Measurements from ENCODE around the gene MYH14. TPM values are rescaled to one million over a fixed set of nuclear protein-coding genes. Genes with fewer than 3 reads are reported as not detected.

Gene MYH14
- total and polyA plus RNA-seq, 9 of the 15 experiments (the other 6 are each of a cell fraction or from before 2014, with no cell fraction given), result 0.04 to 0.86 (median 0.19) TPM; not detected in 2

DNA sequence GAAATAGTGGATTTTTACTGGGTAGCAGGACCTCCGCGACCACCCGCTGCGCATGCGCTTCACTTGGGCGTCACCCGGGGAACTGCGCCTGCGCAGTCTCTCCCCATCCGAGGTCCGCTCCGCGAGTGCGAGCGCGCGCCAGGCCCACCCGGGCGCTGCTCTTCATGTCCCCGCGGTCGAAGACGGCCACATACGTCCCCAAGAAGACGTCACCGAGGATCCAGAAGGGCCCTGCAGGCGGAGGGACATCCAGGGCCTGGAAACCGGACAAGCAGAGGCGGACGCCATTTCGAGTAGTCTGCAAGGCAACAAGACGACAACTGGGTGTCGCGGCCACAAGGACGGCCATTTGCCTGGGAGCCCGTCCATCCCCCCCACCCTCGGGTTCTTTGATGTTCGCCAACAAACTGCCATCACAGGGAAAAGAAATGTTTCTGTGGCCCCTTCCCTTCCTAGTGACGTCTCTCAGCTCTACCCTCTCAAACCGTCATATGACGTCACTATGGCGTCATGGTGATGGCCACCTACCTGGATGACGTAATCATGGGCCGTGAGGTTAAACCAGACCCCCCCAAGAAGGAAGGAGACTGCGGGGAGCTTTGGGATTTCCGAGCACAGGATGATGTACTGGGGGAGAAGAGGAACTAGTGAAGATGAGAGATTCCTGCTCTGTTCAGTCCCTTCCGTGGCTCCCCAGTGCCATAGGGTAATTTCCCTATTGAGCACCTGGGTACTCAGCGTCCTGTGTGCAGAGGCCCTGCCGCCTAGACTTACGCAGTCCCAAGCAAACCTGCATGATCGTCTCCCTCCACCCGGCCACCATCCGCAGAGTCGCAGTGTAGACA, 155.3 kb downstream of the MYH14 start (continued):
- TF ChIP-seq MYBL2 (IDR thresholded peaks at IDR 0.05; ENCODE audit: low read depth) (no peak), MYBL2 (CRISPR knock-in tag; IDR thresholded peaks at IDR 0.05; ENCODE audit: borderline replicate concordance) (no peak), HMG20B (CRISPR knock-in tag; IDR thresholded peaks at IDR 0.05) (no peak), EP300 (IDR thresholded peaks at IDR 0.05; ENCODE audit: low read length) (no peak), ZNF24 (IDR thresholded peaks at IDR 0.05) (no peak), OTX1 (CRISPR knock-in tag; IDR thresholded peaks at IDR 0.05) (peak; percentile 90; the same call in 1 of the 2 replicates), EHMT2 (IDR thresholded peaks at IDR 0.05) (no peak), POLR3A (IDR thresholded peaks at IDR 0.05; ENCODE audit: borderline replicate concordance, extremely low read depth, insufficient read depth, insufficient read length) (no peak), FIP1L1 (IDR thresholded peaks at IDR 0.05; ENCODE audit: low read depth, low read length, poor library complexity, severe bottlenecking) (peak; percentile 72), BHLHE40 (IDR thresholded peaks at IDR 0.05; ENCODE audit: low read length) (no peak), ADNP (tag; IDR thresholded peaks at IDR 0.05) (0 out of 2 replicates have a peak, but pooled peaks have one; percentile 14), ARNT (IDR thresholded peaks at IDR 0.05) (peak in 1 of 2 experiments; percentile 58; a peak in 1 of 4 replicates), ILK (tag; IDR thresholded peaks at IDR 0.05; ENCODE audit: borderline replicate concordance, low read depth) (no peak), EGR1 (conservative IDR thresholded peaks at IDR 0.05) (0 out of 2 replicates have a peak, but pooled peaks have one; percentile 20)
- TF ChIP-seq, protein P1, sequence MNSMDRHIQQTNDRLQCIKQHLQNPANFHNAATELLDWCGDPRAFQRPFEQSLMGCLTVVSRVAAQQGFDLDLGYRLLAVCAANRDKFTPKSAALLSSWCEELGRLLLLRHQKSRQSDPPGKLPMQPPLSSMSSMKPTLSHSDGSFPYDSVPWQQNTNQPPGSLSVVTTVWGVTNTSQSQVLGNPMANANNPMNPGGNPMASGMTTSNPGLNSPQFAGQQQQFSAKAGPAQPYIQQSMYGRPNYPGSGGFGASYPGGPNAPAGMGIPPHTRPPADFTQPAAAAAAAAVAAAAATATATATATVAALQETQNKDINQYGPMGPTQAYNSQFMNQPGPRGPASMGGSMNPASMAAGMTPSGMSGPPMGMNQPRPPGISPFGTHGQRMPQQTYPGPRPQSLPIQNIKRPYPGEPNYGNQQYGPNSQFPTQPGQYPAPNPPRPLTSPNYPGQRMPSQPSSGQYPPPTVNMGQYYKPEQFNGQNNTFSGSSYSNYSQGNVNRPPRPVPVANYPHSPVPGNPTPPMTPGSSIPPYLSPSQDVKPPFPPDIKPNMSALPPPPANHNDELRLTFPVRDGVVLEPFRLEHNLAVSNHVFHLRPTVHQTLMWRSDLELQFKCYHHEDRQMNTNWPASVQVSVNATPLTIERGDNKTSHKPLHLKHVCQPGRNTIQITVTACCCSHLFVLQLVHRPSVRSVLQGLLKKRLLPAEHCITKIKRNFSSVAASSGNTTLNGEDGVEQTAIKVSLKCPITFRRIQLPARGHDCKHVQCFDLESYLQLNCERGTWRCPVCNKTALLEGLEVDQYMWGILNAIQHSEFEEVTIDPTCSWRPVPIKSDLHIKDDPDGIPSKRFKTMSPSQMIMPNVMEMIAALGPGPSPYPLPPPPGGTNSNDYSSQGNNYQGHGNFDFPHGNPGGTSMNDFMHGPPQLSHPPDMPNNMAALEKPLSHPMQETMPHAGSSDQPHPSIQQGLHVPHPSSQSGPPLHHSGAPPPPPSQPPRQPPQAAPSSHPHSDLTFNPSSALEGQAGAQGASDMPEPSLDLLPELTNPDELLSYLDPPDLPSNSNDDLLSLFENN (IDR thresholded peaks at IDR 0.05; ENCODE audit: low read depth in 2 of 2, low read length in 2 of 2), result peak in 1 of 2 experiments; percentile 52; a peak in 1 of 4 replicates
- TF ChIP-seq, protein P2, sequence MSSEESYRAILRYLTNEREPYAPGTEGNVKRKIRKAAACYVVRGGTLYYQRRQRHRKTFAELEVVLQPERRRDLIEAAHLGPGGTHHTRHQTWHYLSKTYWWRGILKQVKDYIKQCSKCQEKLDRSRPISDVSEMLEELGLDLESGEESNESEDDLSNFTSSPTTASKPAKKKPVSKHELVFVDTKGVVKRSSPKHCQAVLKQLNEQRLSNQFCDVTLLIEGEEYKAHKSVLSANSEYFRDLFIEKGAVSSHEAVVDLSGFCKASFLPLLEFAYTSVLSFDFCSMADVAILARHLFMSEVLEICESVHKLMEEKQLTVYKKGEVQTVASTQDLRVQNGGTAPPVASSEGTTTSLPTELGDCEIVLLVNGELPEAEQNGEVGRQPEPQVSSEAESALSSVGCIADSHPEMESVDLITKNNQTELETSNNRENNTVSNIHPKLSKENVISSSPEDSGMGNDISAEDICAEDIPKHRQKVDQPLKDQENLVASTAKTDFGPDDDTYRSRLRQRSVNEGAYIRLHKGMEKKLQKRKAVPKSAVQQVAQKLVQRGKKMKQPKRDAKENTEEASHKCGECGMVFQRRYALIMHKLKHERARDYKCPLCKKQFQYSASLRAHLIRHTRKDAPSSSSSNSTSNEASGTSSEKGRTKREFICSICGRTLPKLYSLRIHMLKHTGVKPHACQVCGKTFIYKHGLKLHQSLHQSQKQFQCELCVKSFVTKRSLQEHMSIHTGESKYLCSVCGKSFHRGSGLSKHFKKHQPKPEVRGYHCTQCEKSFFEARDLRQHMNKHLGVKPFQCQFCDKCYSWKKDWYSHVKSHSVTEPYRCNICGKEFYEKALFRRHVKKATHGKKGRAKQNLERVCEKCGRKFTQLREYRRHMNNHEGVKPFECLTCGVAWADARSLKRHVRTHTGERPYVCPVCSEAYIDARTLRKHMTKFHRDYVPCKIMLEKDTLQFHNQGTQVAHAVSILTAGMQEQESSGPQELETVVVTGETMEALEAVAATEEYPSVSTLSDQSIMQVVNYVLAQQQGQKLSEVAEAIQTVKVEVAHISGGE (CRISPR knock-in tag; IDR thresholded peaks at IDR 0.05), result 0 out of 6 replicates have a peak, but pooled peaks of 1 of the 3 experiments have one; percentile 27
- TF ChIP-seq, protein P3, sequence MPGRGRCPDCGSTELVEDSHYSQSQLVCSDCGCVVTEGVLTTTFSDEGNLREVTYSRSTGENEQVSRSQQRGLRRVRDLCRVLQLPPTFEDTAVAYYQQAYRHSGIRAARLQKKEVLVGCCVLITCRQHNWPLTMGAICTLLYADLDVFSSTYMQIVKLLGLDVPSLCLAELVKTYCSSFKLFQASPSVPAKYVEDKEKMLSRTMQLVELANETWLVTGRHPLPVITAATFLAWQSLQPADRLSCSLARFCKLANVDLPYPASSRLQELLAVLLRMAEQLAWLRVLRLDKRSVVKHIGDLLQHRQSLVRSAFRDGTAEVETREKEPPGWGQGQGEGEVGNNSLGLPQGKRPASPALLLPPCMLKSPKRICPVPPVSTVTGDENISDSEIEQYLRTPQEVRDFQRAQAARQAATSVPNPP (IDR thresholded peaks at IDR 0.05; ENCODE audit: borderline replicate concordance, insufficient read depth, insufficient read length), result no peak

Measured in K562 (cell line).